NCI-H1930 (cell line): ENCODE measurements around the gene CLCN3.
"Not testable (repeated sequence)": the region's sequence is repeated elsewhere in the genome, so short reads cannot be mapped to it uniquely, and the experiment has no call there.

Experiments used
- DNase-seq, 2 experiments: peaks; one replicate each; lab custom pipeline; 2025; lab: John Stamatoyannopoulos, UW

CLCN3 gene

GRCh38 chr4:169707958-169708643 lies 87.7 kb downstream of the CLCN3 start:
- no peak for DNase-seq

GRCh38 chr4:169715826-169716225 lies 95.4 kb downstream of the CLCN3 start:
- no peak for DNase-seq

- no peak for DNase-seq
Observed at GRCh38 chr4:169716677-169717076, 96.3 kb downstream of the CLCN3 start.

GRCh38 chr4:169720529-169720928 lies 100.2 kb downstream of the CLCN3 start:
- no peak for DNase-seq

- no peak for DNase-seq
Observed at GRCh38 chr4:169723207-169723965, 103.0 kb downstream of the CLCN3 start.

GRCh38 chr4:169724260-169724659 lies 103.9 kb downstream of the CLCN3 start:
- DNase-seq = no peak

- no peak for DNase-seq
Observed at GRCh38 chr4:169727616-169728015, 107.2 kb downstream of the CLCN3 start.

GRCh38 chr4:169730564-169730963 lies 110.2 kb downstream of the CLCN3 start:
- no peak for DNase-seq

GRCh38 chr4:169738604-169739003 lies 118.2 kb downstream of the CLCN3 start:
- not testable (repeated sequence) for DNase-seq

- DNase-seq = no peak
Observed at GRCh38 chr4:169741569-169741968, 121.2 kb downstream of the CLCN3 start.

- DNase-seq = no peak
Observed at GRCh38 chr4:169744601-169745000, 124.2 kb downstream of the CLCN3 start.

GRCh38 chr4:169745291-169745690 lies 124.9 kb downstream of the CLCN3 start:
- no peak for DNase-seq

GRCh38 chr4:169756971-169757574 lies 136.7 kb downstream of the CLCN3 start:
- no peak for DNase-seq

- DNase-seq = peak; percentile 88 to 92
Observed at GRCh38 chr4:169757575-169758184, 137.3 kb downstream of the CLCN3 start, which contains the start of gene HPF1. Gene HPF1, minus strand, starts transcription at chr4:169757944. Its CDS starts 67 bp downstream, at chr4:169757877.

- DNase-seq = no peak
Observed at GRCh38 chr4:169758401-169758962, 138.1 kb downstream of the CLCN3 start.

- DNase-seq = no peak
Observed at GRCh38 chr4:169761846-169762245, 141.5 kb downstream of the CLCN3 start.

- DNase-seq = no peak
Observed at GRCh38 chr4:169765835-169766234, 145.5 kb downstream of the CLCN3 start.

GRCh38 chr4:169766741-169767140 lies 146.4 kb downstream of the CLCN3 start:
- no peak for DNase-seq

GRCh38 chr4:169768385-169768784 lies 148.0 kb downstream of the CLCN3 start:
- no peak for DNase-seq

- no peak for DNase-seq
Observed at GRCh38 chr4:169770416-169770815, 150.0 kb downstream of the CLCN3 start.

- DNase-seq = not testable (repeated sequence)
Observed at GRCh38 chr4:169771556-169772080, 151.2 kb downstream of the CLCN3 start.
